Stimulated activated CD8-positive, alpha-beta memory T cell treated with anti-CD3 and anti-CD28 coated beads, Interleukin-15, amount 100 ng/mL, for 4 hours (primary cell): ENCODE measurements around the gene FGD4.

Experiments used
- DNase-seq, 2 donors: peaks; one replicate each; pipeline ENCODE4 v3.0.0-alpha.2; 2020; ENCODE audit warnings: low read depth in 2 of 2

Gene FGD4

GRCh38 chr12:32407795-32408194, 8.4 kb downstream of the FGD4 start:
- DNase-seq: no peak

GRCh38 chr12:32413412-32413811, 14.1 kb downstream of the FGD4 start:
- no peak for DNase-seq

GRCh38 chr12:32418221-32418620, 18.9 kb downstream of the FGD4 start:
- no peak for DNase-seq

GRCh38 chr12:32418903-32419519, 19.7 kb downstream of the FGD4 start:
- no peak for DNase-seq

GRCh38 chr12:32419520-32419960, 20.2 kb downstream of the FGD4 start:
- DNase-seq: no peak

- DNase-seq: no peak
Measured at GRCh38 chr12:32420356-32420755, 21.0 kb downstream of the FGD4 start.

- no peak for DNase-seq
Measured at GRCh38 chr12:32423559-32423958, 24.2 kb downstream of the FGD4 start.

GRCh38 chr12:32431025-32431424, 31.7 kb downstream of the FGD4 start:
- DNase-seq: no peak

GRCh38 chr12:32435921-32436705, 36.8 kb downstream of the FGD4 start:
- no peak for DNase-seq

- no peak for DNase-seq
Measured at GRCh38 chr12:32437095-32437515, 37.7 kb downstream of the FGD4 start.

GRCh38 chr12:32440120-32440865, 40.9 kb downstream of the FGD4 start:
- DNase-seq: no peak

GRCh38 chr12:32443491-32443890, 44.1 kb downstream of the FGD4 start:
- no peak for DNase-seq

GRCh38 chr12:32444895-32445294, 45.5 kb downstream of the FGD4 start:
- DNase-seq: no peak

- DNase-seq: no peak
Measured at GRCh38 chr12:32445356-32445755, 46.0 kb downstream of the FGD4 start.

GRCh38 chr12:32446316-32447119, 47.2 kb downstream of the FGD4 start:
- no peak for DNase-seq

GRCh38 chr12:32448586-32448985, 49.2 kb downstream of the FGD4 start:
- DNase-seq: no peak

GRCh38 chr12:32450363-32450762, 51.0 kb downstream of the FGD4 start:
- no peak for DNase-seq

GRCh38 chr12:32450768-32451167, 51.4 kb downstream of the FGD4 start:
- no peak for DNase-seq

- DNase-seq: no peak
Measured at GRCh38 chr12:32451816-32452215, 52.5 kb downstream of the FGD4 start.

- DNase-seq: no peak
Measured at GRCh38 chr12:32454075-32454474, 54.7 kb downstream of the FGD4 start.

GRCh38 chr12:32454866-32455265, 55.5 kb downstream of the FGD4 start:
- DNase-seq: no peak

- no peak for DNase-seq
Measured at GRCh38 chr12:32455607-32456071, 56.3 kb downstream of the FGD4 start.
